RWPE2 (cell line): ENCODE data around the gene STAB1.

Experiments used
- ATAC-seq: fragments of 200-7000 bp; cut with Tn5 transposase; 3 replicates; pipeline ENCODE4 v1.9.1; 2021; ENCODE audit warnings: low read depth
- DNase-seq: peaks from one replicate; pipeline ENCODE4 v3.0.0-alpha.2; 2020; ENCODE audit warnings: low spot score
- H3K27ac ChIP-seq: fragments of 450-650 bp; 2 replicates; pipeline ENCODE4 v1.5.1; 2017; ENCODE audit warnings: mild to moderate bottlenecking; ENCODE audit not compliant: poor library complexity, severe bottlenecking
- H3K27me3 ChIP-seq: fragments of 250-450 bp; sonication (Bioruptor Pico); 2 replicates; pipeline ENCODE4 v1.5.1; 2021; ENCODE audit warnings: mild to moderate bottlenecking, moderate library complexity; ENCODE audit not compliant: insufficient read depth, poor library complexity, severe bottlenecking
- H3K36me3 ChIP-seq: fragments of 250-450 bp; sonication (Bioruptor Pico); 2 replicates; pipeline ENCODE4 v1.5.1; 2020; ENCODE audit warnings: low read depth, mild to moderate bottlenecking, moderate library complexity
- H3K4me1 ChIP-seq: fragments of 250-450 bp; sonication (Bioruptor Pico); 2 replicates; pipeline ENCODE4 v1.5.1; 2021; ENCODE audit warnings: mild to moderate bottlenecking, moderate library complexity; ENCODE audit not compliant: insufficient read depth, poor library complexity, severe bottlenecking
- H3K4me3 ChIP-seq: fragments of 250-450 bp; sonication (Bioruptor Pico); 2 replicates; pipeline ENCODE4 v1.5.1; 2021; ENCODE audit warnings: mild to moderate bottlenecking, moderate library complexity; ENCODE audit not compliant: severe bottlenecking
- H3K9me3 ChIP-seq: fragments of 250-450 bp; sonication (Bioruptor Pico); 2 replicates; pipeline ENCODE4 v1.5.1; 2021; ENCODE audit warnings: mild to moderate bottlenecking, moderate library complexity; ENCODE audit not compliant: severe bottlenecking
- TF ChIP-seq, protein P1 (sequence below): fragments of 450-650 bp; IDR thresholded peaks from one replicate; pipeline ENCODE4 v1.5.1; 2017; ENCODE audit warnings: mild to moderate bottlenecking, moderate library complexity; ENCODE audit not compliant: poor library complexity, severe bottlenecking

STAB1 gene

DNA sequence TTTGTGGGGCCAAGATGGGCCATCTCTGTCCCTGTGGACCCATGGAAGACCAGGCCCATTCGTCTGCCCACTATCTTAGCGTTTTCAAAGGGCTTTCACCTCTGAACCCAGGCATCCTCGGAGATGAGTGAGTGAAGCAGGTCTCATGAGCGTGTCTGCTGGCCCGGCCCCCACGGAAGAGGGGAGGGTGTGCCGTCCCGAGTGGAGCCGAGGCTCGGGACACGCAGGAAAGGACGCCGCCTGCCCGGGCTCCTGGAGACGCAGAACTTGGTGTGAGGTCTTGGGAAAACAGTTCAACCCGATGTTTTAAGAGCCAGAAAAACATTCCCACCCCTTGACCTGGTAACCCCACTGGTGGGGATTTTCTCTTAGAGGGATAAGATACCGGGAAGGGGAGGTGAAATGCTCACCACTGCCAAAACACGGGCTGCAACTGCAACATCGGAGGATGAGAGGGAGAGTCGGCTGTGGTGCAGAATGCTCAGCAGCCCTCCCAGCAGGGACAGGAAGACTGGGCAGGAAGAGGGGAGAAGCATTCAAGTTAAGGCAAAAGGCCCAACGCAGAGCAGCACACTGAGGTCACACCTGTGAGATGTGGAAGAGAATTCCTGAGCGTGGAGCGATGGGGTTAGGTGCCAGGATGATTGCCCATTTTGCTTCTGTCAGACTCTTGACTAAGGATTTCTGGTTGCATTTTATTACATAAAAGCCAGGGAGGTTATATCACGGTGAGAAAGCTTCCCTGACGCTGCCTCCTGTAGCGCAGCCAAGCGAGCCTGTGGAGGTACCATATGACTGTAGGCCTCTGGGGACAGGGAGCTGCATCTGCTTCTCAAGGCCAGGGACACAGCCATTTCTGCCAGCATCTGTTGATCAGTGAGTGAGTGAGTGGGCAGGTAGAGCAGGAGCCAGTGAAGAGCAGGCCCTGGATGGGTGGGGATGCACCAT, 14.1 kb upstream of the STAB1 start:
- H3K27ac ChIP-seq = no peak overlapping the region
- TF ChIP-seq, protein P1, sequence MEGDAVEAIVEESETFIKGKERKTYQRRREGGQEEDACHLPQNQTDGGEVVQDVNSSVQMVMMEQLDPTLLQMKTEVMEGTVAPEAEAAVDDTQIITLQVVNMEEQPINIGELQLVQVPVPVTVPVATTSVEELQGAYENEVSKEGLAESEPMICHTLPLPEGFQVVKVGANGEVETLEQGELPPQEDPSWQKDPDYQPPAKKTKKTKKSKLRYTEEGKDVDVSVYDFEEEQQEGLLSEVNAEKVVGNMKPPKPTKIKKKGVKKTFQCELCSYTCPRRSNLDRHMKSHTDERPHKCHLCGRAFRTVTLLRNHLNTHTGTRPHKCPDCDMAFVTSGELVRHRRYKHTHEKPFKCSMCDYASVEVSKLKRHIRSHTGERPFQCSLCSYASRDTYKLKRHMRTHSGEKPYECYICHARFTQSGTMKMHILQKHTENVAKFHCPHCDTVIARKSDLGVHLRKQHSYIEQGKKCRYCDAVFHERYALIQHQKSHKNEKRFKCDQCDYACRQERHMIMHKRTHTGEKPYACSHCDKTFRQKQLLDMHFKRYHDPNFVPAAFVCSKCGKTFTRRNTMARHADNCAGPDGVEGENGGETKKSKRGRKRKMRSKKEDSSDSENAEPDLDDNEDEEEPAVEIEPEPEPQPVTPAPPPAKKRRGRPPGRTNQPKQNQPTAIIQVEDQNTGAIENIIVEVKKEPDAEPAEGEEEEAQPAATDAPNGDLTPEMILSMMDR = no peak
- no peaks in the 10 kb centered on the region for H3K27me3 ChIP-seq
- ATAC-seq (no peak), DNase-seq (no peak)
- H3K4me1 ChIP-seq = peaks cover 8% of the 10 kb centered on the region
- H3K9me3 ChIP-seq = no peaks in the 10 kb centered on the region
- peaks cover 60% of the 10 kb centered on the region for H3K36me3 ChIP-seq
- H3K4me3 ChIP-seq = no peak overlapping the region

GRCh38 chr3:52481819-52482521, 13.2 kb upstream of the STAB1 start:
- peaks cover 59% of the 10 kb centered on the region for H3K36me3 ChIP-seq
- H3K4me1 ChIP-seq = peaks cover 8% of the 10 kb centered on the region
- H3K4me3 ChIP-seq = no peak overlapping the region
- peak; percentile 67 for DNase-seq
- H3K27me3 ChIP-seq = no peaks in the 10 kb centered on the region
- H3K27ac ChIP-seq = no peak overlapping the region
- H3K9me3 ChIP-seq = no peaks in the 10 kb centered on the region
- no peak for ATAC-seq
- TF ChIP-seq, protein P1 = no peak

GRCh38 chr3:52483081-52483480, 12.1 kb upstream of the STAB1 start:
- ATAC-seq (peak; percentile 9; the same call in 2 of the 3 replicates), DNase-seq (peak; percentile 62)
- Histone ChIP-seq H3K4me1 (peaks cover 8% of the 10 kb centered on the region), H3K36me3 (peaks cover 52% of the 10 kb centered on the region), H3K27ac (peak overlapping the region; percentile 54), H3K4me3 (no peak overlapping the region), H3K9me3 (no peaks in the 10 kb centered on the region), H3K27me3 (no peaks in the 10 kb centered on the region)
- TF ChIP-seq, protein P1 = no peak

DNA sequence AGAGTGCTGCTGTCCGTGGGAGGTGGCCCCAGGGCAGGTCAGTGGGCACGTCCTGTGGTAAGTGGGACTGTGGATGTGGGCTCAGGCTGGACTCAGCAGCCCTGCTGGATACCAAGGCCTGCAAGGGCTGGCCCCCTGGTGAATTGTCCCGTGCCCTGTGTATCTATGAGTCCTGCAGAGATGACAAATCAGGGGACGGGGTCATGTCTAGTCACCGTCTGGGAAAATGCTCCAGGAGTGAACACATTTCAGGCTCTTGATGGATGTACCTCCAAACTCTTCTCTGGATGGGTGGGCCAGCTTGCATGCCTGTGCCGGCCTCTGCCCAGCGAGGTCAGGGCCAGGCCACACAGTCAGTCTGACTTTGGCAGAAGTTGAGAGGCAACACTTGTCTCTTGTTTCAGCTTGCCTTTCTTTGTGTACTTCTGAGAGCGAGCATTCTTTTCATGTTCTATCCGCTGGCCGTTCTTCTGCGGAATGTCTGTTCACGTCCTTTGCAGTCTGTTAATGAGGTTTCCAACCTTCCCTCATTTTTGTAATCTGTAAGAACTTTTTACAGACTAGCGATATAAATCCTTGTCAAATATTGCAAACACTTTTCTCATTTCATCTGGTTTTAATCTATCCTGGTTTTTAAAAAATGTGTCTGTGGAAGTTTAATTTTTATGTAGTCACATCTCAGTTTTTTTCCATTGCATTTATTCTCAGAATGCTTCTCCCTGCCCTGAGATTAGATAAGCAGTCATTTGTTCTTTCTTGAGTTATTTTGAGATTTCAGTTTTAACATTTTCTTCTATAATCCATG, 11.4 kb upstream of the STAB1 start:
- Histone ChIP-seq H3K4me1 (peaks cover 8% of the 10 kb centered on the region), H3K27me3 (no peaks in the 10 kb centered on the region), H3K27ac (peak overlapping the region; percentile 54), H3K9me3 (no peaks in the 10 kb centered on the region), H3K36me3 (peaks cover 47% of the 10 kb centered on the region), H3K4me3 (no peak overlapping the region)
- ATAC-seq (peak; percentile 69), DNase-seq (no peak)
- TF ChIP-seq, protein P1 = no peak
